HepG2 (cell line): ENCODE results near the gene NSUN6. TPM values are rescaled to one million over a fixed set of nuclear protein-coding genes. Genes with fewer than 3 reads are reported as not detected.

Experiments used
- FOXM1 ChIP-seq: sonication (generic); formaldehyde crosslinking; IDR thresholded peaks from 2 replicates; pipeline ENCODE4 v1.5.0; 2020; ENCODE audit warnings: missing genetic modification reagents
- JUND ChIP-seq: sonication (generic); formaldehyde crosslinking; IDR thresholded peaks from 2 replicates; pipeline ENCODE4 v1.8.0; 2022; ENCODE audit warnings: mild to moderate bottlenecking, missing genetic modification reagents
- SIX1 ChIP-seq: sonication (generic); formaldehyde crosslinking; IDR thresholded peaks from 2 replicates; pipeline ENCODE4 v1.4.0; 2020; ENCODE audit warnings: missing genetic modification reagents, borderline replicate concordance
- XBP1 ChIP-seq: sonication (generic); formaldehyde crosslinking; IDR thresholded peaks from 2 replicates; pipeline ENCODE4 v1.5.0; 2020; ENCODE audit warnings: missing genetic modification reagents
- ZNF101 ChIP-seq: sonication (generic); formaldehyde crosslinking; IDR thresholded peaks from 2 replicates; pipeline ENCODE4 v1.4.0; 2020; ENCODE audit warnings: mild to moderate bottlenecking, low read depth, missing genetic modification reagents, borderline replicate concordance
- ZNF577 ChIP-seq: sonication (generic); formaldehyde crosslinking; IDR thresholded peaks from 2 replicates; pipeline ENCODE4 v1.4.0; 2020; ENCODE audit warnings: mild to moderate bottlenecking, low read depth, missing genetic modification reagents, borderline replicate concordance
- ZNF709 ChIP-seq: sonication (generic); formaldehyde crosslinking; IDR thresholded peaks from 2 replicates; pipeline ENCODE4 v1.5.0; 2020; ENCODE audit warnings: mild to moderate bottlenecking, missing genetic modification reagents
- polyA plus RNA-seq, 8 experiments: library from polyadenylated mRNA; depleted of rRNA in 3 of 8; stranded (reverse) in 7 of 8; unstranded in 1 of 8; fragments of >200 nt; fragmentation: Illumina TruSeq in 4 of 8; extraction: Trizol in 4 of 8; gene quantifications; 2 replicates each; pipeline versions ENCODE4 v1.2.1 to v1.2.3, GENCODE V29; 2011 to 2016; ENCODE audit warnings: low read depth in 4 of 8, missing spikeins in 1 of 8, mixed read lengths in 1 of 8; ENCODE audit not compliant: insufficient read depth in 1 of 8
- total RNA-seq, 5 experiments: library from RNA; depleted of rRNA; stranded (reverse); fragments of >200 nt; fragmentation: Illumina TruSeq; extraction: Trizol; gene quantifications; 2 replicates each; pipeline ENCODE4 v1.2.3, GENCODE V29; 2016; ENCODE audit warnings: low read depth in 1 of 5
- TF ChIP-seq, protein P1 (sequence below): sonication (generic); formaldehyde crosslinking; IDR thresholded peaks from 2 replicates; pipeline ENCODE4 v1.4.0; 2020; ENCODE audit warnings: missing genetic modification reagents; ENCODE audit errors: not compliant biosample characterization
- TF ChIP-seq, protein P2 (sequence below): sonication (generic); formaldehyde crosslinking; IDR thresholded peaks from 2 replicates; pipeline ENCODE4 v1.4.0; 2020; ENCODE audit warnings: mild to moderate bottlenecking, missing genetic modification reagents
- TF ChIP-seq, protein P3 (sequence below): sonication (generic); formaldehyde crosslinking; IDR thresholded peaks from 2 replicates; pipeline ENCODE4 v1.5.0; 2020; ENCODE audit warnings: mild to moderate bottlenecking, low read depth, missing genetic modification reagents, borderline replicate concordance
- TF ChIP-seq, protein P4 (sequence below): sonication (generic); formaldehyde crosslinking; IDR thresholded peaks from 2 replicates; pipeline ENCODE4 v1.4.0; 2020; ENCODE audit warnings: missing genetic modification reagents, low read depth, mild to moderate bottlenecking, borderline replicate concordance
- TF ChIP-seq, protein P5 (sequence below): sonication (generic); formaldehyde crosslinking; IDR thresholded peaks from 2 replicates; pipeline ENCODE4 v1.5.1; 2020; ENCODE audit warnings: missing genetic modification reagents, mild to moderate bottlenecking, borderline replicate concordance
- TF ChIP-seq, protein P6 (sequence below): sonication (generic); formaldehyde crosslinking; conservative IDR thresholded peaks from 2 replicates; pipeline ENCODE4 v1.8.0; 2022; ENCODE audit warnings: missing genetic modification reagents
- TF ChIP-seq, protein P7 (sequence below): IDR thresholded peaks from 2 replicates; pipeline ENCODE4 v1.6.1; 2018; ENCODE audit warnings: missing genetic modification reagents
- TF ChIP-seq, protein P8 (sequence below): sonication (generic); formaldehyde crosslinking; IDR thresholded peaks from 2 replicates; pipeline ENCODE4 v1.4.0; 2020; ENCODE audit warnings: mild to moderate bottlenecking, low read depth, missing genetic modification reagents
- TF ChIP-seq, protein P9 (sequence below): sonication (generic); formaldehyde crosslinking; IDR thresholded peaks from 2 replicates; pipeline ENCODE4 v1.4.0; 2020; ENCODE audit warnings: missing genetic modification reagents, borderline replicate concordance

NSUN6 gene
- total and polyA plus RNA-seq, 2 of the 13 experiments (the other 11 are each of a cell fraction or from before 2014, with no cell fraction given): 17.2 to 19.3 TPM

DNA sequence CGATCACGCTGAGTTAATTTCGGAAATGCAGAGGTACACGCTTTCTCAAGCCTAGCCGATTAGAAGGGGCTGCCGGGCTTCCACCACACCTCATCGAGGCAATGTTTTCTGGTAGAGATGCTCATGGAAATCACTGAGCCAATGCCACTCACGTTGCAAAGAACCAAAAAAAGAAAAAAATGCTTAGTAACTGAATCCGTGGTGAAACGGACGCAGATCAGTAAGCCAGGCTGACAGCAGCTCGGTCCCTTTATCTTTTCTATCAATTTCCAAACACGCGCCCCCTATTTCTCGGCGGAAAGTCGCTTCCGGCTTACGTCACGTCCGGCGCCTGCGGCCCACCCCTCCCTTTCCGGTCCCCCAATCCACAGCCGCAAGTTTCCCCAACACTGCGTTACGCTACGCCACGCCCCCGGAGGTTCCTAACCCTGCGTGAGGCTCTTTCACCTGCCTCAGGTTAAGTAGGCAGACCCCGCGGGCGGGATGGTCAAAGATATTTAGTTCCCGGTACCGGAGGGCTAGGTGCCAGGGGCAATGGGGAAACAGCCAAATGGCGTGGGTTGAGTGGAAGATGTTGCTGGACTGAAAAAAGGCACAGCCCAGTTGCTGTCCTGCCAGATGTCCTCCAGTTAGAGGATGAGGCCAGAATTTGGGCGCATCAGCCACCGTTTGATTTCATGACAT, at the start of gene NSUN6 (continued):
- TF ChIP-seq, protein P1, sequence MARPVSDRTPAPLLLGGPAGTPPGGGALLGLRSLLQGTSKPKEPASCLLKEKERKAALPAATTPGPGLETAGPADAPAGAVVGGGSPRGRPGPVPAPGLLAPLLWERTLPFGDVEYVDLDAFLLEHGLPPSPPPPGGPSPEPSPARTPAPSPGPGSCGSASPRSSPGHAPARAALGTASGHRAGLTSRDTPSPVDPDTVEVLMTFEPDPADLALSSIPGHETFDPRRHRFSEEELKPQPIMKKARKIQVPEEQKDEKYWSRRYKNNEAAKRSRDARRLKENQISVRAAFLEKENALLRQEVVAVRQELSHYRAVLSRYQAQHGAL (CRISPR knock-in tag): no peak
- TF ChIP-seq, protein P2, sequence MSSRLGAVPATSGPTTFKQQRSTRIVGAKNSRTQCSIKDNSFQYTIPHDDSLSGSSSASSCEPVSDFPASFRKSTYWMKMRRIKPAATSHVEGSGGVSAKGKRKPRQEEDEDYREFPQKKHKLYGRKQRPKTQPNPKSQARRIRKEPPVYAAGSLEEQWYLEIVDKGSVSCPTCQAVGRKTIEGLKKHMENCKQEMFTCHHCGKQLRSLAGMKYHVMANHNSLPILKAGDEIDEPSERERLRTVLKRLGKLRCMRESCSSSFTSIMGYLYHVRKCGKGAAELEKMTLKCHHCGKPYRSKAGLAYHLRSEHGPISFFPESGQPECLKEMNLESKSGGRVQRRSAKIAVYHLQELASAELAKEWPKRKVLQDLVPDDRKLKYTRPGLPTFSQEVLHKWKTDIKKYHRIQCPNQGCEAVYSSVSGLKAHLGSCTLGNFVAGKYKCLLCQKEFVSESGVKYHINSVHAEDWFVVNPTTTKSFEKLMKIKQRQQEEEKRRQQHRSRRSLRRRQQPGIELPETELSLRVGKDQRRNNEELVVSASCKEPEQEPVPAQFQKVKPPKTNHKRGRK (CRISPR knock-in tag): no peak
- TF ChIP-seq ZNF709 (CRISPR knock-in tag) (no peak), FOXM1 (CRISPR knock-in tag) (no peak), JUND (CRISPR knock-in tag) (no peak), ZNF101 (no peak), ZNF577 (CRISPR knock-in tag) (no peak), SIX1 (CRISPR knock-in tag) (no peak), XBP1 (CRISPR knock-in tag) (no peak)
- TF ChIP-seq, protein P3, sequence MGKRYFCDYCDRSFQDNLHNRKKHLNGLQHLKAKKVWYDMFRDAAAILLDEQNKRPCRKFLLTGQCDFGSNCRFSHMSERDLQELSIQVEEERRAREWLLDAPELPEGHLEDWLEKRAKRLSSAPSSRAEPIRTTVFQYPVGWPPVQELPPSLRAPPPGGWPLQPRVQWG (CRISPR knock-in tag): no peak
- TF ChIP-seq, protein P4, sequence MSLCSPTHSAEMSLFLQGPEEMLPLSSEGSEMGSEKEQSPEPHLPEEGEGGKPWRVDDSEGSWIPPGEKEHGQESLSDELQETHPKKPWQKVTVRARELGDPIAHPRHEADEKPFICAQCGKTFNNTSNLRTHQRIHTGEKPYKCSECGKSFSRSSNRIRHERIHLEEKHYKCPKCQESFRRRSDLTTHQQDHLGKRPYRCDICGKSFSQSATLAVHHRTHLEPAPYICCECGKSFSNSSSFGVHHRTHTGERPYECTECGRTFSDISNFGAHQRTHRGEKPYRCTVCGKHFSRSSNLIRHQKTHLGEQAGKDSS (CRISPR knock-in tag): 0 out of 2 replicates have a peak, but pooled peaks have one; percentile 27
- TF ChIP-seq, protein P5, sequence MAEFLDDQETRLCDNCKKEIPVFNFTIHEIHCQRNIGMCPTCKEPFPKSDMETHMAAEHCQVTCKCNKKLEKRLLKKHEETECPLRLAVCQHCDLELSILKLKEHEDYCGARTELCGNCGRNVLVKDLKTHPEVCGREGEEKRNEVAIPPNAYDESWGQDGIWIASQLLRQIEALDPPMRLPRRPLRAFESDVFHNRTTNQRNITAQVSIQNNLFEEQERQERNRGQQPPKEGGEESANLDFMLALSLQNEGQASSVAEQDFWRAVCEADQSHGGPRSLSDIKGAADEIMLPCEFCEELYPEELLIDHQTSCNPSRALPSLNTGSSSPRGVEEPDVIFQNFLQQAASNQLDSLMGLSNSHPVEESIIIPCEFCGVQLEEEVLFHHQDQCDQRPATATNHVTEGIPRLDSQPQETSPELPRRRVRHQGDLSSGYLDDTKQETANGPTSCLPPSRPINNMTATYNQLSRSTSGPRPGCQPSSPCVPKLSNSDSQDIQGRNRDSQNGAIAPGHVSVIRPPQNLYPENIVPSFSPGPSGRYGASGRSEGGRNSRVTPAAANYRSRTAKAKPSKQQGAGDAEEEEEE: no peak
- TF ChIP-seq, protein P6, sequence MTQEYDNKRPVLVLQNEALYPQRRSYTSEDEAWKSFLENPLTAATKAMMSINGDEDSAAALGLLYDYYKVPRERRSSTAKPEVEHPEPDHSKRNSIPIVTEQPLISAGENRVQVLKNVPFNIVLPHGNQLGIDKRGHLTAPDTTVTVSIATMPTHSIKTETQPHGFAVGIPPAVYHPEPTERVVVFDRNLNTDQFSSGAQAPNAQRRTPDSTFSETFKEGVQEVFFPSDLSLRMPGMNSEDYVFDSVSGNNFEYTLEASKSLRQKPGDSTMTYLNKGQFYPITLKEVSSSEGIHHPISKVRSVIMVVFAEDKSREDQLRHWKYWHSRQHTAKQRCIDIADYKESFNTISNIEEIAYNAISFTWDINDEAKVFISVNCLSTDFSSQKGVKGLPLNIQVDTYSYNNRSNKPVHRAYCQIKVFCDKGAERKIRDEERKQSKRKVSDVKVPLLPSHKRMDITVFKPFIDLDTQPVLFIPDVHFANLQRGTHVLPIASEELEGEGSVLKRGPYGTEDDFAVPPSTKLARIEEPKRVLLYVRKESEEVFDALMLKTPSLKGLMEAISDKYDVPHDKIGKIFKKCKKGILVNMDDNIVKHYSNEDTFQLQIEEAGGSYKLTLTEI: no peak
- TF ChIP-seq, protein P7, sequence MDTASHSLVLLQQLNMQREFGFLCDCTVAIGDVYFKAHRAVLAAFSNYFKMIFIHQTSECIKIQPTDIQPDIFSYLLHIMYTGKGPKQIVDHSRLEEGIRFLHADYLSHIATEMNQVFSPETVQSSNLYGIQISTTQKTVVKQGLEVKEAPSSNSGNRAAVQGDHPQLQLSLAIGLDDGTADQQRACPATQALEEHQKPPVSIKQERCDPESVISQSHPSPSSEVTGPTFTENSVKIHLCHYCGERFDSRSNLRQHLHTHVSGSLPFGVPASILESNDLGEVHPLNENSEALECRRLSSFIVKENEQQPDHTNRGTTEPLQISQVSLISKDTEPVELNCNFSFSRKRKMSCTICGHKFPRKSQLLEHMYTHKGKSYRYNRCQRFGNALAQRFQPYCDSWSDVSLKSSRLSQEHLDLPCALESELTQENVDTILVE (CRISPR knock-in tag): no peak
- TF ChIP-seq, protein P8, sequence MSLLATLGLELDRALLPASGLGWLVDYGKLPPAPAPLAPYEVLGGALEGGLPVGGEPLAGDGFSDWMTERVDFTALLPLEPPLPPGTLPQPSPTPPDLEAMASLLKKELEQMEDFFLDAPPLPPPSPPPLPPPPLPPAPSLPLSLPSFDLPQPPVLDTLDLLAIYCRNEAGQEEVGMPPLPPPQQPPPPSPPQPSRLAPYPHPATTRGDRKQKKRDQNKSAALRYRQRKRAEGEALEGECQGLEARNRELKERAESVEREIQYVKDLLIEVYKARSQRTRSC (CRISPR knock-in tag): no peak
- TF ChIP-seq, protein P9, sequence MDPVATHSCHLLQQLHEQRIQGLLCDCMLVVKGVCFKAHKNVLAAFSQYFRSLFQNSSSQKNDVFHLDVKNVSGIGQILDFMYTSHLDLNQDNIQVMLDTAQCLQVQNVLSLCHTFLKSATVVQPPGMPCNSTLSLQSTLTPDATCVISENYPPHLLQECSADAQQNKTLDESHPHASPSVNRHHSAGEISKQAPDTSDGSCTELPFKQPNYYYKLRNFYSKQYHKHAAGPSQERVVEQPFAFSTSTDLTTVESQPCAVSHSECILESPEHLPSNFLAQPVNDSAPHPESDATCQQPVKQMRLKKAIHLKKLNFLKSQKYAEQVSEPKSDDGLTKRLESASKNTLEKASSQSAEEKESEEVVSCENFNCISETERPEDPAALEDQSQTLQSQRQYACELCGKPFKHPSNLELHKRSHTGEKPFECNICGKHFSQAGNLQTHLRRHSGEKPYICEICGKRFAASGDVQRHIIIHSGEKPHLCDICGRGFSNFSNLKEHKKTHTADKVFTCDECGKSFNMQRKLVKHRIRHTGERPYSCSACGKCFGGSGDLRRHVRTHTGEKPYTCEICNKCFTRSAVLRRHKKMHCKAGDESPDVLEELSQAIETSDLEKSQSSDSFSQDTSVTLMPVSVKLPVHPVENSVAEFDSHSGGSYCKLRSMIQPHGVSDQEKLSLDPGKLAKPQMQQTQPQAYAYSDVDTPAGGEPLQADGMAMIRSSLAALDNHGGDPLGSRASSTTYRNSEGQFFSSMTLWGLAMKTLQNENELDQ (CRISPR knock-in tag): no peak
